ENCODE measurements around the gene HLA-DRA.

HLA-DRA gene

DNA sequence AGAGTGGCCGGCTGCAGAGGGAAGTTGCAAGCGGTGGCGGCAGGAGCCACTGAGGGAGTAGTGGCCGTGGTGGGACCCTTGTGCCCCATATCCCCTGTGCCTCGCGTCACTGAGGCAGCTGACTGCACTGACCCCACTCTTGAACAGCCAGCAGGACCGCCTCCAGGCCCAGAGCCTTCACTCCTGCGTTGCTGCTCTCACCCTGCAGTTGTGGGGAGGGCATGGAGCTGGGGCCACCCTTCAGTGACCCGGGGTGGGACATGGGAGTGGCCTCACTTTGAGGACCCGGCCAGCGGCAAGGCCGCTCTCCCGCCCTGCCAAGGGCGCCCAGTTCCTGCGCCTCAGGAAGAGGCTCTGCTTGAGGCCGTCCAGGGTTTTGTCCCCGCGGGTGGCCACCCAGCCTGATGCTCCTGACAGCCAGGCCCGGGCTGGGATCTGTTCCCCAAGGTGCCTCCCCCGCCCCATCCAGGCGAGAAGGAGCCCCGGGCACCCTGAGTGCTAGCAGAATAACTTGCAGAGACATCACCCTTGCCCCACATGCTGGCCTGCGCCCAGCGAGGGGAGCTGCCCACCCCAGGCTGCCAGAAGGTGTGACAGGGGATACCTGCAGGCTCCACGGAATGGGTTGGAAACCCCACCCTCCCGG, 44.4 kb downstream of the HLA-DRA start:
- no peak for DNase-seq

GRCh38 chr6:32484614-32484998, 44.9 kb downstream of the HLA-DRA start:
- DNase-seq: no peak

DNA sequence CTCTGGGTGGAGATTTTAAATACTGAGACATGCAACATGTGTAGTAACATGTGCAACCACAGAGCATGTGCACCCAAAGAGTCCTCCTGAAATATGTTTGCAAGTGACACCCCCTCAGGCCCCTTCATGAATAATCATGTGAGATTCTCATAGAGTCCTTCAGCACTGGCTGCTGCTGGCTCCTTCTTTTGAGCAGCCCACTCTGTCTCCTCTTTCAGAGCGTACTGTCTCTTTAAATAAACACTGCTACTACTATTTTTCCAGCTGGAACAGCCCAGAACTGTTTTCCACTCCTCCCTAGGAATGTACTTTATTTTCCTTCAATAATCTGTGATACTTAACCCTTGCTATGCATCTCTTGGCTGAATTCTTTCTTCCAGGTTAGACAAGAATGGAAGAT, 48.4 kb downstream of the HLA-DRA start:
- DNase-seq: no peak

- no peak for DNase-seq
These were observed 52.0 kb downstream of the HLA-DRA start for GRCh38 chr6:32491700-32492099.

DNA sequence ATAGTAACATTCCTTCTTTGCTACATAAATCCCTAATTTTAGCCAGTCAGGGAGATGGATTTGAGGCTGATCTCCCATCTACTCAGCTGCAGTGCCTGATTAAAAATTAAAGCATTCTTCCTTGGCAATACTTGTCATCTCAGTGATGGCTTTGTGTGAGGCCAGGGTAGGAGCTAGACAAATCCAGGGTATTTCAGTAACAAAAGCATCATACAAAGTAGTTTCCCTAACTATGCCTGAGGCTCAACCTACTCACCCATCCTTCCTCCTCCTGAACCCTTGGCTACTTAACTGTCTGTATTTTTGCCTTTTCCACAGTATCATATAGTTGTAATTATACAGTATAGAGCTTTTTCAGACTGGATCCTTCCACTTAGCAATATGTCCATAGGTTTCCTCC, 52.7 kb downstream of the HLA-DRA start:
- no peak for DNase-seq

All from NCI-H2171 treated with DMSO at 0.1 percent for 48 hours (cell line).